Activated CD8-positive, alpha-beta memory T cell treated with anti-CD3 and anti-CD28 coated beads, Interleukin-2, amount 50 U/mL, for 4 hours (primary cell): ENCODE measurements around the gene HSD17B14.
A peak's percentile ranks its signal among the peaks of the same experiment; 100 is the strongest.

Source experiments
- DNase-seq: peaks from one replicate; pipeline ENCODE4 v3.0.0-alpha.2; 2020

HSD17B14 gene

DNA sequence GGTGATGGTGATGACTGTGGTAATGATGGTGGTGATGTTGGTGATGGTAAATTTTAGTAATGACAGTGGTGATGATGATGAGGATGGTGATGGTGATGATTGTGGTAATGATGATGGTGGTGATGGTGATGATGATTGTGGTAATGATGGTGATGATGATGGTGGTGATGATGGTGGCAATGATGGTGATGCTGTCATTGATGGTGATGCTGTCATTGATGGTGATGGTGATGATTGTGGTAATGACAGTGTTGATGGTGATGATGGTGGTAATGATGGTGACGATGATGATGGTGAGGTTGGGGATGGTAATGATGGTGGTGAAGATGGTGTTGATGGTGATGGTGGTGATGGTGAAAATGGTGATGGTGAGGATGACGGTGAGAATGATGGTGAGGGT is 13.8 kb downstream of the HSD17B14 start:
- no peak for DNase-seq

DNA sequence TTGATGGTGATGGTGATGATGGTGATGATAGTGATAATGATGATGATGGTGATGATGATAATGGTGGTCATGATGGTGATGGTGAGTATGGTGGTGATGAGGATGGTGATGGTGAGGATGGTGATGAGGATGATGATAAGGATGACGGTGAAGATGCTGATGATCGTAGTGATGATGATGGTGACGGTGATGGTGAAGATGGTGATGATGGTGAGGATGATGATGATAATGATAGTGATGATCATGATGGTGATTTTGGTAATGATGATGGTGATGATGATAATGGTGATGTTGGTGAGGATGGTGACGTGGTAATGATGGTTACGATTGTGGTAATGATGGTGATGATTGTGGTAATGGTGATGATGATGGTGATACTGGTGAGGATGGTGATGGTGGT is 14.7 kb downstream of the HSD17B14 start:
- no peak for DNase-seq

DNA sequence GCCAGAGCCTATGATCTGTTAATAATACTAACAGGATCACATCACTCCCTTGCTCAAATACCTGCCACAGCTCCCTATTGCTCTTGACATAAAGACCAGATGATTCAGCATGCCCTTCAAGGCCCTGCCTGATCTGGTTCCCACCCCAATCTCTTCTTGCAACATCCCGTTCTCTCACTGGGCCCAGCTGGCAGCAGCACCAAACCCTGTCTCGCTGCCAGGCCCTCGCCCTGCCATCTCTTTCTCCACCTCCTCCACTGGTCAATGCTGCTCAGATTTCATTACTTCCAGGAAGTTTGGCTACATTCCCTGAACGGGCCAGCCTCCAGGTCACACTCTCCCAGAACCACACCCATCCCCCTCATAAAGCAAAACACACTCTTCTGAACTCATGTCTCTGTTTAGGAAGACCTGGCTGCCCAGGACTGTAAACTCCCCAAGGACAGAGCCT is 16.9 kb downstream of the HSD17B14 start:
- no peak for DNase-seq

DNA sequence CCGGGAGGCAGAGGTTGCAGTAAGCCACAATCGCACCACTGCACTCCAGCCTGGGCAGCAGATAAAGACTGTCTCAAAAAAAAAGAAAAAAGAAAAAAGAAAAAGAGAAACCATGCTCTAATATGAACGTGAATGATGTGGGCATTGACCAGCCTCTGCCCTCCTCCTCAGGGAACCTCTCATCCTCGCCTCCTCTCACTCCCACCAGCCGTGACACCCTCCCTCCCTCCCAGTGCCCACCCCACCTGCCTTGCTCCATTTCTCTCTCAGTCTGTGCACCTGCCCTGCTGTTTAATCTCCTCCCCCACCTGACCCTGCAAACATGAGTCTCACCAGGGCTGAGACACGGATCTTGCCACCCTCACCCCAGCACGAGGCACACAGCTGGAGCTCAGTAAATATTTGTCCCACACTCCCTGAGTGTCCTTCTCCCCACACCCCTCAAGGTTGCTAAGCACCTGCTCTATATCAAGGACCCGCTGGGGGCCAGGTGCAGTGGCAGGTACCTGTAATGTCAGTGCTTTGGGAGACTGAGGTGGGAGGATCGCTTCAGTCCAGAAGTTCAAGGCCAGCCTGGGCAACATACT is 18.0 kb downstream of the HSD17B14 start:
- DNase-seq = no peak

DNA sequence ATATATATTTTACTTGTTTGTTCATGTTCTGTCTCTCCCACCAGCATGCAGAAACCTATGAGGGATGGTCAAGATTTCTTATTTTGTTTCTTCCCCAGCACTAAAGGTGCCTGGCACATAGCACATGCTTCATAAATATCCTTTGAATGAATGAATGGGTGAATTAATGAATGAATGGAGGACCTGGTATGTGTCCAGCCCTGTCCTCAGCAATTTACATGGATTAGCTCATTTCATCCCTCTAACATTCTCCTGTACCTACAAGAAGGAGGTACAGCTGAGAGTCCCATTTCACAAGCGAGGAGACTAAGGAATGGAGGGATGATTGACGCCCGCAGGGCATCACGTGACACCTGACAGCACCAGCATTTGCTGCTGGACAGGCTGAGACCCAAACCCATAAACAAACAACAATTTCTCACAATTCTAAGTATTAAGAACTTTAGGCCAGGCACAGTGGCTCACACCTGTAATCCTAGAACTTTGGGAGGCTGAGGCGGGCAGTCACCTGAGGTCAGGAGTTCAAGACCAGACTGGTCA is 18.6 kb downstream of the HSD17B14 start:
- DNase-seq = no peak

GRCh38 chr19:48815870-48816501 is 20.3 kb downstream of the HSD17B14 start:
- DNase-seq = no peak

DNA sequence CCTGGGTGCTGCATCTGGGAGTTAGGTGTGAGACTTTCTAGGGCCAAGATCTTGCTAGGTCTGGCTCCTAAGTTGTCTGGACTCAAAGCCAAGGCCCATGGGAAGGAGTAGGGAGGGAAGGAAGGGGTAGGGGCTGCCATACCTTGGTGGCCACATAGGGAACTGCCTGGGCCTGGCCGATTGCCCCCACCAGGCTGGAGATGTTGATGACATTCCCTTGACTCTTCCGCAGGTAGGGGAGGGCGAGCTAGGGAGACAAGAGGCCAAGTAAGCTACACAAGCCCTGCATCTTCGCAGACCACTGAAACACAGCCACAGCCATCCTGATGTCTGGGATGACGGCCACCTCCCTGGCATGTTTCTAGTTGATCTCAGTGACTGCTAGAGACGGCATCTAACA is 21.4 kb downstream of the HSD17B14 start:
- DNase-seq = no peak

DNA sequence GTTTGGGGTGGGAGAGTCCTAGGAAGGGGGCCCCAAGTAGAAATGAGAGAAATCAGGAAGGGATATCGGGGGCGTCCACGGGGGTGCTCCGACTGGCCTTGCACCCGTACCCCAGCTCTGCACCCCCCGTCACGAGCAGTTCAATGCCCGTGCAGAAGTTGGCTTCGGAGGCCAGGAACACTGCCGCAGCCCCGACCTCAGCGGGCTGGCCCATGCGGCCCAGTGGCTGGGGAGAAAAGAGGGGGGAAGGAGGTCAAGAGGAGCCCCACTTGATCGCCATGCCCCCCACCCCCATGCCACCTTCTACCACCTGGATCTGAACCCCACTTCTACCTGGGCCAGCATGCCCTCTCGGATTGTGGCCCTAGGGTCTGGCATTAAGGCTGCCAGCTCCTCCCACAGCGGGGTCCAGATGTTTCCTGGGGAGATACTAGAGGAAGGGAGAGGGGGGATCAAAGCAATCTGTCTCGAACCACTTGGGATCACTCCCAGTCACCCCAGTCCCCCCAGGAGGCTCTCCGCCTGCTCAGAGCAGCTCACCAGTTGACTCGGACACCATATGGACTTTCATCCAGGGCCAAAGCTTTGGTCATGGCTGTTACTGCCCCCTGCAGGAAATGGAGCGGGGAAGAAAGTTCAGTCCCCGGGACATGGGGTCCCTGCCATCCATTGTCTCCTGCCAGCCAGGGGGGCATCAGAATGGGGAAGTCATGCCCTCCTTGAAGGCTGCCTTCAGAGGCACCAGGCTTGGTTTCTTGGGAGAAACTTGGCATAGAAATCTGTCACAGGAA is 23.0 kb downstream of the HSD17B14 start:
- no peak for DNase-seq

DNA sequence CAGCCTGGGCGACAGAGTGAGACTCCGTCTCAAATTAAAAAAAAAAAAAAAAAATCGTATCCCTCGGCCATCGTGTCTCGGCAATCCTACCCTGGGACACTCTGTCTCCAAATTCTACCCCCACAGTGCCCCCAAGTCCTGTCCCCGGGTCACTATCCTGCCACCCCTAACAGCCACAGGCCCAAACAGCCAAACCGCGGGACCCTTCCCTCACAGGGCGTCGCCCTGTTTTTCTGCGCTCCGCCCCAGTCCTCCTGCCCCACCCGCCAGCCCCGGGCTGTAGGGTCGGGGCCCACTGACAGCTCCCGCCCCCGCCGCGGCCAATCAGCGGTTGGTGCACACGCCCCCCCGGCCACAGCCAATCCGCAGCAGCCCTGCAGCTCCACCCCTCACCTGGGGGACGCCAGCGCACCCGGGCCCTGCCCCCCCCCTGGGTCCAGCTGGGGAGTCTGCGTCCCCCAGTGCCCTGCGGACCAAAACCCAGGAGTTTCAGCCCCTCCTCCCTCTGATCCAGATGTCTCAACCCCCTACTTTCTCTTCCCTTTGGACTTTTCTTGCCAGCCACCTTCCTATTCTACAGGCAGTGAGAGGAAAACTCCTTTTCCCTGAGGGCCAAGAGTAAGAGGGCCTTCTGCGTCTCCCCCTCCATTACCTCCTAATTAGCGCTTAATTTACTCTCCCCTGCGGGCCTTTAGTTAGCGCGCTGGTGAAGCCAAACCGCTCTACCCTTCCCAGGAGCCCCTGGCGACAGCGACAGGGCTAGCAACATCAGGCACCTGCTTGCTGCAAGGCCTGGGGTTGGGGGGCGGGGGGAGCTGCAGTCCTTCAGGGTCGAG is 24.0 kb downstream of the HSD17B14 start:
- peak; percentile 66 for DNase-seq

GRCh38 chr19:48810151-48810550 is 26.1 kb downstream of the HSD17B14 start:
- DNase-seq = no peak

DNA sequence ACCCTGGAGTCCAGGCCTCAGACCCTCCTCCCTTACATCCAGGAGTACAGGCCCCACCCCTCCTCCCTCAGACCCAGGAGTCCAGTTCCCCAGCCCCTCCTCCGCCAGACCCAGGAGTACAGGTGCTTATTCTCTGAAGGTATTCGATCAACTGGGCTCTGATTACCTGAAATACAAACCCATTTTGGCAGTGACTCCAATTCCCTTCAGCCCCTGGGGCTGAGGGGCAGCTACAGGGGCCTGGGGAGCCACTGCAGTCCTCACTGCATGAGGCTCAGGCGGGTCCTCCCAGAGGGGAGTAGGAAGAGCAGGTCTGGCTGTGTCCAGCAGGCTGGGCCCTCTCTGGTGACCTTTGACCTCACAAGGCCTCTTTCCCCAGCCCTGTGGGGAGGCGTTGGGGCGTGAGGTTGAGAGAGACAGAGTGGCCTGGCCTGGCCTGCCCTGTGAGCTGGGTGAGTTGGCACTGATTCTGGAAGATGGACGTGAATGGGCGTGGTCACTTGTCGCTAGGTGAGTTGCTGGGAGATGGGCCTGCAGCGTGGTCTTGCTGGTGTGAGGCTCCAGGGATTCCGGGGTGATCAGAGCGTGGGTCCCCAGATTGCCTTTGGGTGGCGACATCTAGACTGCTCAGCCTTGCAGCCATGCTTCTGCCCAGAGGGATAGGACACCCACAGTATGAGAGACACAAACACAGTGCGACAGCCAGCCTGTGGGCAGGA is 28.5 kb downstream of the HSD17B14 start:
- no peak for DNase-seq

DNA sequence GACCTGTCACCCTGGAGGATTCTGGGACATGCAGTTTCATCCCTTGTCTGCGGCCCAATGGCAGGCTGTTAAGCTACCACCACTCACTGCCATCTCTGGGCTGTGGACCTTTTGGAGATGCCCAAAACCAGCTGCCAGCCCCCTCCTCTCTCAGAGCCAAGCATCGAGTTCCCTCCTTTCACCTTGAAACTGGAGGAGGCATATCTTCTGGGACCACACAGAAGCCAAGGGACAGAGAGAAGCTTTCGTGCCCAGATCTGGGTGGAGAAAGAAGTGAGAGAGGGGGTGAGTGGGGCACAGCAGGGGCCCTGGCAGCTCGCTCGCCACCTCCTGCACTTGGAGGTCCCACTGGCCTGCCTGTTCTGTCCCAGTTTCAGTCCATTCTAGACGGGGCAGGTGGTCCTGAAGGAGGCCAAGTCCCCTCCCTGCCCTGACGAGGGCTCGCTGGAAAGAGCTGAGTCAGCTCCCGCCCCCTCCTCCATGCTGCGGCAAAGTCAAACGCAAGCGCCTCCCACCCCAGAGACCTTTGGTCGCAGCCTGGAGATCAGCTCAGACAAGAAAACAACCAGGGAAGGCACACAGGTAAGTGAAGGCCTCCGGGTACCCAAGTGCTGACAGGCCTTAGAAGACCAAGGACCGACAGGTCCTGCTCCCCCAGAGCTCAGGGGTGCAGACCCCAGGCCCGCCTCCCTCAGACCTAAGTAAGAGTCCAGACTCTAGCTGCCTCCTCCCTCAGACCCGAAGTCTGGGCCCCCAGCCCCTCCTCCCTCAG is 29.3 kb downstream of the HSD17B14 start:
- no peak for DNase-seq

DNA sequence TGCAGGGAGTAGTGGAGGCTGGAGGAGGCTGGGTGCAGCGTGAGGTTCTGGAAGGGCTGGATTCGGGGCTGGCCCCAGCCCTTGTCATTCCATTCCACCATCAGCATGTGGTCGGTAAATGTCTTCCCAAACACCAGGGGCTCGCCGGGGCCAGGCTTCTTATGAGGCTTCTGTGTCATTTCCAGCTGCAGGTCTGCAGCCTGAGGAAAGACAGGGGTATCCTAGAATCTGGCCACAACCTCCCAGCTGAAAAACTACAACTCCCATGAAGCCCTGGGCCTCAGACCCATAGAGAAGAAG is 29.8 kb downstream of the HSD17B14 start:
- no peak for DNase-seq

DNA sequence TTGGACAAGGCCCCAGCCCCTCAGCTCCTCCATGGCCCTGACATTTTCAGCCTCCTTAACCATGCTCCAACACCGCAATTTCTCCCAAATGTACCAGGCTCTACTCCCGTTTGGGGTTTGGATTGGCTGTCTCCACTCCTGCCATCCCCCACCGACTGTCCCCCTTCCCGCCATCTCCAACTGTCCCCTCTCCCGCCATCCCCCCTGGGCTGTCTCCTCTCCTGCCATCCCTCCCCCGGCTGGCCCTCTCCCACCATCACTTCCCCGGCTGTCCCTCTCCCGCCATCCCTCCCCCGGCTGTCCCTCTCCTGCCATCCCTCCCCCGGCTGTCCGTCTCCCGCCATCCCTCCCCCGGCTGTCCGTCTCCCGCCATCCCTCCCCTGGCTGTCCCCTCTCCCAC is 30.8 kb downstream of the HSD17B14 start:
- no peak for DNase-seq

GRCh38 chr19:48804496-48804895 is 31.8 kb downstream of the HSD17B14 start:
- DNase-seq = no peak

DNA sequence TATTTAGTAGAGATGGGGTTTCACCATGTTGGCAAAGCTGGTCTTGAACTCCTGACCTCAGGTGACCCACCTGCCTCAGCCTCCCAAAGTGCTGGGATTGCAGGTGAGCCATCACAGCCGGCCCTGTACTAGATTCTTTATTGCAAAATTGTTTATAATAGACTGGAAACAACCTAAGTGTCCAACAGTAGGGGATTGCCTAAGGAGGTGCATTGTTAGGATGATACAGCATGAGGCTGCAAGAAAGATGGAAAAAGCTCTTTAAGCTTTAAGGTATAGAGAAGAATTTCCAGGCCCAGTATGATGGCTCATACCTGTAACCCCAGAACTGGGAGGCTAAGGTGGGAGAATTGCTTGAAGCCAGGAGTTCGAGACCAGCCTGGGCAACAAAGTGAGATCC is 33.7 kb downstream of the HSD17B14 start:
- DNase-seq = no peak

DNA sequence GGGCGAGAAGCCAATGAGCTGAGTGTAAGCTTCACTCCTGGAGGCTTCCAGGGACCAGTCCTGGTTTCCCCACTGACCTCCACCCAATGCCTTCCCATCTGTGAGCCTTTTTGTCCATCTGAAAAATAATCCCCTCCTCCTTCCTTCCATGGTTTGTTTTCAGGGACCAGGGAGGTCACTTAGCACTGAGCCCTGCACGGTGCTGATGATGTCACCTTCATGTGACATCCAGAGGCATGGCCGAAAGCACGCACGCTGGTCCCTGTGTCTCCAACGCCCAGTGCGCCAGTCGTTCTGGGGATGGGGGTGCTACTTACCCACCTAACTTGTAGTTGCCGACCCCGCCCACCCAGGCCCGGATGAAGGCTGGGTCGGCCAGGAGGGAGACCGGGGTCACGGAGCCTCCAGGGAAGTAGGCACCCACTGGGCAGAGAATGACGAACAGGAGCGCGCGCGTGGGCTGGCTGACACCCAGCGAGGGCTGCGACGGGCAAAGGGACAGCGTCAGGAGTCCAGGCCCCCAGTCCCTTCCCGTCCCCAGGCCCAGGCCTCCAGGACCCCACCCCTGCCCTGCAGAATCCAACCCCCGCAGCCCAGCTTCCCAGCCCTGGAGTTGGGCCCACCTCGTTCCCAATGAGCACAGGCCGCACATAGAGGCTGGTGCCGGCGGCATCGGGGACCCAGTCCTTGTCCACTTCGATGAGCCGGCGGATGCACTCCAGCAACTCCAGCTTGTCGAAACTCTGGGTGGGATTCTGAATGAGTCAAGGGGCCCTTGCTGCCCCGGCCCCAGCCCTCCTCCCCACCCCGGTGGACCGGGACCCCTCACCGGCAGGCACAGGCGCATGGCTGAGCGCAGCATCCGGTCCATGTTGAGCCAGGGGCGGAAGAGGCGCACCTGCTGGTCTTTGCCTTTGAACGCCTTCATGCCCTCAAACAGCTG is 36.7 kb downstream of the HSD17B14 start:
- DNase-seq = no peak

- DNase-seq = no peak
These were observed 37.4 kb downstream of the HSD17B14 start for GRCh38 chr19:48798937-48799336.

- no peak for DNase-seq
These were observed 39.2 kb downstream of the HSD17B14 start for GRCh38 chr19:48797103-48797502.

- DNase-seq = no peak
These were observed 39.8 kb downstream of the HSD17B14 start for GRCh38 chr19:48796298-48797083.
